ENCODE data around the gene KLHL29.

GRCh38 chr2:23393722-23394121 lies 8.7 kb downstream of the KLHL29 start:
- TF ChIP-seq CTCF (conservative IDR thresholded peaks at IDR 0.05; ENCODE audit: low read length), result no peak
- no peak for TF ChIP-seq EZH2phosphoT487 (IDR thresholded peaks at IDR 0.05; ENCODE audit: borderline replicate concordance)

All from Loucy (cell line).